HG03159 (cell line): ENCODE measurements around the gene ARHGAP27.

Source experiments
- ATAC-seq: cut with Tn5 transposase; IDR thresholded peaks from one replicate; pipeline ENCODE4 v1.9.1; 2021; ENCODE audit warnings: mild to moderate bottlenecking, moderate library complexity; ENCODE audit not compliant: unreplicated experiment

Gene ARHGAP27

DNA sequence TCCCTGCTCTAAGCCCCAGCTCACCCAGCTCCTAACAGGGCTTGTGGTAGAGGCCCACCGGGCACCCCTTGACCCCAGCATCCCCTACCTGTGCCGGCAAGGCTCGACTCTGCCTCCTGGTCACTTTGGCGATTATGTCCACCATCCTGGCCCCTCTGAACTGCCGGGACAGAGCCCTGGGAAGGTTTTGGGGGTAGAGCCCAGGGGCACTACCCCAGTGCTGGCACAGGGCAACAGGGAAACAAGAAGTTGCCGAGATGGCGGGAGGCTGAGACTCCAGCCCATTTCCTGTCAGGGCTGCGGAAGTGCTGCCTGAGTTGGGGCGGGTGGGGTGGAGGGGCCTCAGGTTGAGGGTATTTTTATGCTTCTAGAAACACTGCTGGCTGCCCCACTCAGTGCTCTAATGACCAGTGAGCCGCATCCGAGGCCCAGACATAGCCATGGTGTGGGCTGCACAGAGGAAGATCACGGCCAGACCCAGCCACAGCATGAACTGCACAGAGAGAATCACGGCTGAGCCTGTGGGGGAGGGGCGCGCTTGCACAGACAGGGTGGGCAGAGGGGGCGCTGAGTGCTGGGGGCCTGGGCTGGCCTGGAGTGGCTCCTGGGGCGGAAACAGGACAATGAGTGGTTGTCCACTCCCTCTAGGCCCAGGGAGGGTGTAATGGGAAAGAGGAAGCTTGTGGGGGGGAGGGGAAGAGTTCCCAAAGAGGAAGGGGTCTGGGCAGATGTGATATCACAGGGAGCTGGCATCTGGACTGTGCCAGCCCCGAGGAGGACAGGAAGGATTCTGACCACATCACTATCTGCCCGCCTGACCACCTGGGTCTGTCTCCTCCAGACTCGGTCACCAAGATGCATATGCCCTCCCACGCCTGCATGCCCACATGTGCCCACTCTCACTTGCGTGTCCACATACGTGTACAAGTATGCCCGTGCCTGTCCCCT, 22.3 kb downstream of the ARHGAP27 start:
- ATAC-seq, result no peak

DNA sequence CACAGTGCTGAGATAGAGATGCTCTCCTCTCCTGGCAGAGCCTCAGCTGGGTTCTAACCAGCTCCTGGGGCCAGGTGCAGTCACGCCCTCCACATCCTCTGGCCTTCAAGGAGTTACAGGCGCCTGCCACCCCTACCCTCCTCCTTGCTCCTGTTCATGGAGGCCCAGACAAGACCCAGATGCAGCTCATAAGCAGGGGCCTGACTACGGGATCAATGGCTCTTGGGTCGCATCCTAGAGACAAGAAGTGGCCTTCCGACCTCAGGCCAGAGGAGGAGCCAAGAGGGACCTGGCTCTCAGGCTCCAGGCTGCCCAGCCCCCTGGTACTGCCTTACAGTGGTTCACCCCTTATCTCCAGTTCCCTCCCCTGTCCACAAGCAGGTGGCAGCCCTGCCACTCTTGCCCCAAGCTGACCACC, 23.0 kb downstream of the ARHGAP27 start:
- ATAC-seq, result no peak

GRCh38 chr17:45408611-45409421, 23.9 kb downstream of the ARHGAP27 start:
- no peak for ATAC-seq

- no peak for ATAC-seq
Observed at GRCh38 chr17:45406107-45406506, 26.6 kb downstream of the ARHGAP27 start.

- ATAC-seq, result no peak
Observed at GRCh38 chr17:45405250-45406086, 27.2 kb downstream of the ARHGAP27 start.

- ATAC-seq, result no peak
Observed at GRCh38 chr17:45404870-45405249, 27.8 kb downstream of the ARHGAP27 start.

DNA sequence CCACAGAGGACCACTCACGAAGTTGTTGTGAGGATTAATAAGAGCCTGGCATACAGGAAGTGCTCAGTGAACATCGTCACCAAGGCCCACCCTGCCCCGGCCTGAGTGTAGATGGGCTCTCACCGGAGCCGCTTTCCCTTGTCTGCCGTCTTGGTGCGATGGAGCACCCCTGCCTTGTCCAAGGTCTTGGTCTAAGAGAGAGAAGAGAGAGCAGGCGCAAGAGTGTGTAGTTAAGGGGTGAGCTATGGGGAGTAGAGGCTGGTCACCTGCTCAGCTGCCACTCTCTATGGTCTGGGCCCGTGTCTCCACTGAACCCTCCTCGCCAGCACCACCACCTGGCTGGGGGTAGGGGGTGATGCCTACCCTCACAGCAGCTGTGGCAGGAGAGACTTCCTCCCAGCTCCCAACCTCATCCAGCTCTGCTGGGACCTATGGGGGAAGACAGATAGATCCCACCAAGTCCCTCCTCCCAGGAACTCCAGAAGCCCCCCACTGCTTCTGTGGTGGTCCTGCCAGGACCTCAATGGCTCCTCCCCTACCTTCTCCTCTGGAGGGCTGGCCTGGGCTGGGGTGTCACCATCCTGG, 28.7 kb downstream of the ARHGAP27 start:
- no peak for ATAC-seq

- no peak for ATAC-seq
Observed at GRCh38 chr17:45402916-45403315, 29.8 kb downstream of the ARHGAP27 start.

DNA sequence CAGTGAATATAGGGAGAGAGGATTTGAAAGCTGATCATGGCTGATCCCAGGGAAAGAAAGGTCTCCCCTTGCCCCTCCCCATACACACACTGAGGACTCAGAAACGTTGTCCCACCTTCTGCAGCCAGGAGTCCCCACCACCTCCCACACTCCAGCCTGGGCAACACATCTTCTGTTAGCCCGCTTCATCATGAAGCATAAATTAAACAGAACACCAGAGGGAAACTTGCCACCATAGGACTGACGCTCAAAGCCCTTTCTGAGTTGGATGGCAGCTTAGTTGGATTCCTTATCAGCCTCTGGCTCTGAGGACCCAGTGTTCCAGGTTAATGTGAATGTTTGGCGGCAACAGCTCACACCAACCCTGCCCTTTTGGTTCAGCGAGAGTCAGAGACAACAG, 33.9 kb downstream of the ARHGAP27 start:
- no peak for ATAC-seq

DNA sequence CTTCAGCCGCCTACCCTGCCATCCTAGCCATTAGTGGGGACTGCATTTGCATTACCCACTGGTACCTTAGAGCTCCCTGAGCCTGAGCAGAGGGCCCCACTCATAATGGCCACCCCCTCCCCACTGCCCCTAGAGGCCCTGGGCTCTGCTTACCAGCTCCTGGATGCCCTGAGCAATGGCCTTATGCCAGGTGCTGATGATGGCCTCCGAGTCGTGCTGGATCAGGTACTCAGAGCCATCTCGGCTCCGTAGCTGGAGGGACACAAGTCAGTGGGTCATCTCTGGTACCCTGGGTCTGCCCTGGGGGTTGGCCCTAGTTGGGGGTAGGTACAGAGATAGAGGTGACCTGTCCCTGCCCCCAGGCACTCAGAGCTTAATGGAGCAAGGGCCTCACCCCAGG, 34.9 kb downstream of the ARHGAP27 start:
- ATAC-seq, result no peak

- ATAC-seq, result no peak
Observed at GRCh38 chr17:45396496-45397205, 36.0 kb downstream of the ARHGAP27 start.

DNA sequence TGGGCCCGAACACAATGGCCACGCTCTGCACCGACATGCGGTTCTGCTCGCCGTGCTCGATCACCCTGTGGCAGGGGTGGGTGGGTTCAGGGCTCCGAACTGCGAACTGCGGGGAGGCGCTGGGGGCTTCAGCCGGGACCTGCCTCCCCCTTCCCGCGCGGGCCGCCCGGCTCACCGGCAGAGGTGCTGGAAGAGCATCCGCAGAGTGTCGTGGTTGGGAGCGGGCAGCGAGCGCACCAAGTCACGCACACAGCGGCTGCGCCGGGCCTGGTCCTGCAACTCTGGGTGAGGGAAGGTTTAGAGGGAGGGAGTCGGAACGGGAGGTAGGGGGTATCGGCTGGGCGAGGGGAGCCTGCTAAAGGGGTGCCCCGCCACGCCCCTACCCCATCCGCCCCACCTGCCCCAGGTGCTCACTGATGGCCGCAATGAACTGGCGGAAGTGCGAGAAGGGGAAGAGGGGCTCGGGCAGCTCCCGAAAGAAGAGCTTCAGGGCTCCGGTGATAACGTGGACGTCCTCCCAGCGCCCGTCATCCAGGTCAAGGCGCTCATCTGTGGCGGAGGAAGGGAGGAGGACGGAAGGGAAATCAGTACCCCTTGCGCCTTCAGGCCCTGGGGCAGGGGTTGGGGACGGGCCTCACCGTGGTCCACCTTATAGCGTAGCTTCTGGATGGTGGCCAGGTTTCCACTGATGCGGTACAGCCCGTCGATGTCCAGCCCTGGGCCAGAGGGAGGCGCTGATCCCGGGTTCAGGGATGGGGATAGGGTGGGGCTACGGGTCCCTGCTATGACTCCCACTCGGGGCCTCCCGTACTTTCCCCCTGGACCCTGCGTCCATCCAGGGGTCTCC, 36.9 kb downstream of the ARHGAP27 start:
- no peak for ATAC-seq

DNA sequence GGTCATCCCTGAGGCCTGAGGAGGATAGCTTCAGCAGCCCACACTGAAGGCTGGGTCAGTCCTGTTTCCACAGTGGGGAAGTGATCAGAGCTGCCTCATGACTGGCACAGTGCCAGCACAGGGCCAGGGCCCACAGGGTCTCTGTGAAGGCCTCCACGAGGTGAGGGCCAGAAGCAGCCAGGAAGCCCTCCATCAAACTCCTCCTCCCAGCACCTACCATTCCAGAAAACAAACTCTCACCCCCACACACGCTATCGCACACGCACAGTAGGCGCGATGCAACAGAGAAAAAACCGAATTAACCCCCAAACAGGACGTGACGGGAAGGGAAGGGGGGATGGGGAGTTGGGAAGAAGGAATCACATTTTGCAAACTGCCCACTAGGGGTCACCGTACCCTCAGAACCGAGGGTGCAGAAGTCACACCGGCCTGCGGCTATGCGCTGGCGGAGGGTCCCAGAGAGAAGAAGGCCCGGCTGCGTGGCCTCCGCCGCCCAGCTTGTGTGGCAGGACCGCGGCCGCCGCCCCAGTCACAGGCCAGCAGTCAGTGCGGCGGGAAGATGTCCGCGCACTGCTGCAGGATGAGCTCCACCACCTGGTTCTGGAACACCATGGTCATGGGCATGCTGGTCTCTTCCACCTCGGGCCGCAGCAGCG, 37.6 kb downstream of the ARHGAP27 start:
- ATAC-seq, result no peak

DNA sequence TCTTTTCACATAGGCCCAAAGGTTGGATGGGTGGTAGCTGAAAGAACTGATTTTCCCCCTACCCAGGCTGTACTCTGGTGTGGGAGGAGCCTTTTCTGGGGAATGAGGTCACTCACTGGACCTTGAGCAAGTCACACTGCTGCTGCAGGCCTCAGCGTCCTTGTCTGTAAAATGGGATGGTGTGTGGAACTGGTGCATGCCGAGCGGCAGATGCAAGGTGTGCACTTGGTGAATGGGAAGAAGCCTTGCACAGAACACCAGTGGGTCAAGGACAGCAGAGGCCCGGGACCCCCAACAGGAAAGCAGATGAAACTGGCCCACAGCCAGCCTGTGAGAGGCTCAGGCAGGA, 38.1 kb downstream of the ARHGAP27 start:
- ATAC-seq, result no peak

- no peak for ATAC-seq
Observed at GRCh38 chr17:45394091-45394490, 38.6 kb downstream of the ARHGAP27 start.

DNA sequence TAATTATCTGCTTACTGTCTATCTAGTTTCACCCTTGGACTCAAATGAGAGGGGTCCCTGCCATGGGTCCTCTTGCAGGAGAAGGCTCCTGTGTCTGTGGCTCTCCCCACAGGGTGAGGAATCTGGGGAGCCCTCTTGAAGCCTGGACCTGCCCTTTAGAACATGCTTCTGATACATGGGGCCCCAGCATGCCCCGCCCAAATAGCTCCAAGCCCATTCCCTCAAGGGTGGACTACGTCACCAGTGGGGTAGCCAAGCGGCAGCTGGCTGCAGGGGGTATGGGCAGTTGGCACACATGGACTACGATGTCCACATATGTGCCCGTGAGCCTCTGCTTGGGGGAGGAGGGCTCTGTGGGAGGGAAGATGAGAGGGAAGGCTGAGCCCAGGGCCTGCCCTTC, 39.3 kb downstream of the ARHGAP27 start:
- ATAC-seq, result no peak

DNA sequence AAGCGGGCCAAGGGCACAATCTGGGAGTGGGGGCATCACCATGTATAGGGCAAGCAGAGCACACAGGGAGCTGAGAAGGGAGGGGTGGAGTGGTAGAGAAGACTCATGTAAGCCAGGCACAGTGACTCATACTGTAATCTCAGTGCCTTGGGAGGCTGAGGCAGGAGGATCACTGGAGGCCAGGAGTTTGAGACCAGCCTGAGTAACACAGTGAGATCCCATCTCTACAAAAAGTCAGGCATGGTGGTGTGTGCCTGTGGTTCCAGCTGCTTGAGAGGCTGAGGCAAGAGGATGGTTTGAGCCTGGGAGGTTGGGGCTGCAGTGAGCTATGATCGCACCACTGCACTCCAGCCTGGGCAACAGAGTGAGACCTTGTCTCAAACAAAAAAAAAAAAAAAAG, 40.8 kb downstream of the ARHGAP27 start:
- no peak for ATAC-seq

- no peak for ATAC-seq
Observed at GRCh38 chr17:45391291-45391690, 41.4 kb downstream of the ARHGAP27 start.

GRCh38 chr17:45389354-45389753, 43.3 kb downstream of the ARHGAP27 start:
- no peak for ATAC-seq
